NCI-H748 (cell line): ENCODE results near the gene LAG3.

ENCODE experiments used
- DNase-seq: peaks from one replicate; lab custom pipeline; 2025; ENCODE audit not compliant: unreplicated experiment; lab: John Stamatoyannopoulos, UW

LAG3 gene

DNA sequence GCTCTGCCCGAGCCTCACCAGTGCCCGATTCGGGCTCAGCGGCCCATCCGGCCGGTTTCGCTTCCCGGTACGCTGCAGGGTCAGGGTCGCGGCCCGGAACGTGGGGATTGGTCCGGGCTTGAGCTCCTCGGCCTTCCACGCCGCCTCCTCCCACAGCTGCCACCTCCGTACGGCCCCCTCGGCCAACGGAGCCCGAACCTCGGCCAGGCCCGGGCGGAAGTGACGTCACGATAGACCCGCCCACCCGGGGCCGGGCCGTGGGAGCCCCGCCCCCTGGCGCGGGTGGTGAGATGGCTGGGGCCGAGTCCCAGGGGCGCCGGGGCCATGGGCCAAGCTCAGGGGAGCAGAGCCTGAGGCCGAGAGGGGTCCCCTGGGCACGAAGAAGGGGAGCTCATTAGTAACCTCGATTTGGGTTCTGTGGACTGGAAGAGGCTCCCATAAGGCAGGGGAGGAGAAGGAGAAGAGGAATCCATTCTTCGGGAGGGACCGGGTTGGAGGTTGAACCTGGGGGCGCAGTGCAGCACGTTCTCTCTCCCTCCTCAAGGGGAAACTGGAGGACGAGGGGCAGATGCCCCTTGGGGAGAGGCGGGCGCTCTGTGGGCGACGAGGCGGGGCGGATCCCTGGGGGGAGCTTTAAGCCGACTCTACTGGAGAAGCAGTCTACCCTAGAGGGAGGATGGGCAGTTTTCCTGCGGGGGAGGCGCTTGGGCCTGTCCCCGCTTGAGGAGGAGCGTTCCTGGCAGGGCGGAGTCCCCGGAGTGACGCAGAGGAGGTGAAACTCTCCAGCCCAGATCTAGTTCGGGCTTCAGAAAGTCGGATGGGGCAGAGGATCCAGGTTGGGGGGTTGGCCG, 19.2 kb upstream of the LAG3 start, which contains the start of gene MLF2:
MLF2 (minus strand) TSS at position 221 of the 851 bp plus-strand sequence. CDS start 807 bp downstream, outside the sequence.
- DNase-seq = peak; percentile 95

DNA sequence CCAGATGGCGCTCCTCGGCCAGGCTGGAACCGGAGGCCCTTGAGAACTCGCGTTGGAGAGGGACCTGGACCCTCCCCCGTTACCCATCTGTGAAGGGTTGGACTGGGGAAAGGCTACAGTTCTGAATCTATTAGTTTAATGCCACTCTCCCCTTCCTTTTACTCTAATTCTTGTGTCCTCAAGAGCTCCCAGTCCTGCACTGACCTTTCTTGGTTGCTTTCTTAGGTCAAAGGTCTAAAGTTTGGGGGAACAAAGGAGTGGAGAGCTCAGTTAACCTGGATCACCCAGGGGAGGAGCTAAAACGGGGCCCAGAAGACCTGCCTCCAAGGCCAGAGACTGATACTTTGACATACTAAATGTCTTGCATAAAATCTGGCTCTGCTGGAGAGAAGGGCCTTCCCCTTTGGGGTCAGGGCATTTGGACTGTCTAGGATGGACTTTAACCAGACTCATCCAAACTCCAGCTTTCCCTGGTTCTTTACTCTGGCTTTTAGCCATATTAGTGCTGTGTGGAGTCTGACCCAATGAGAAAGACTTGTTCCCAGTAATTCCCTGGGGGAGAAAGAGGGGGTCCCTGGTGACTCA, 18.5 kb upstream of the LAG3 start:
- no peak for DNase-seq

DNA sequence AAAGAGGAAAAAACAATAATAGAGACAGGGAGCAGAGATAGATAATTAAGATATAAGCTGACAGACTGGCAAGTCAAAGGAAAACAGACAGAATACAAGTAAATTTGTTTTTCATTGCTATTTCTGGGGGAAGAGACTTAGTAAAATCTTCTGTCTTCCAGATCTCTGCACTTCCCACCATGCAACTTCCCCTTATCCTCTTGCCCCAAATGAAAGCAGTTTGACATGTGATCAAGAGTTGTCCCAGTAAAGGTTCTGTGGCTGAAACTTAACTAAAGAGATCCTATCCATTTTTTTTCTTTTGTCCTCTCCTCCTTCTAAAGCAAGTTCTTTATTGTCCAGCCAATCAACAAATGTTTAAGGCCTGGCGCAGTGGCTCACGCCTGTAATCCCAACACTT, 17.9 kb upstream of the LAG3 start:
- no peak for DNase-seq

DNA sequence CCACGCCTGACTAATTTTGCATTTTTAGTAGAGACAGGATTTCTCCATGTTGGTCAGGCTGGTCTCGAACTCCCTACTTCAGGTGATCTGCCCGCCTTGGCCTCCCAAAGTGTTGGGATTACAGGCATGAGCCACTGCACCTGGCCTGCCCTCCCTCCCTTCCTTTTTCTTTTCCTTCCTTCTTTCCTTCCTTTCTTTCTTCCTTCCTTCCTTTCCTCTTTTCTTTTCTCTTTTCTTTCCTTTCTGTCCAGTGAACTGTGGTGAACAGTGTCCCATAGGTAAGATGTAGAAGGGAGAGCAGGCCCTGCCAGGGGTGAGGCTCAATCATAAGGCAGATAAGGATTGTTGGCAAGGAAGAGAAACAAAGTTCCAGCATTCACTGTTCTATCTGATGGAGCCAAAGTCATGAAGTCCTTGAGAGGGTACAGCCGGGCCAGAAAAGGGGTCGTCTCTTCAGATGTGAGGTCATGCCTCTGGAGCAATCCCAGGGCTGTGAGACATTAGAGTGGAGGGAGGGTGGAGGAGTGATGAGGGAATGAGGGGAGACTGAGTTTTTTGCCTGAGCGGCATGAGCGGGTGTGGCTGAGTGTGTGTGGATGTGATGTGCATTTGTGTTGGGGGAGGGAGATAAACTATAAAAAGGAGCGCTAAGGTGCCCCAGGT, 15.2 kb upstream of the LAG3 start:
- no peak for DNase-seq

DNA sequence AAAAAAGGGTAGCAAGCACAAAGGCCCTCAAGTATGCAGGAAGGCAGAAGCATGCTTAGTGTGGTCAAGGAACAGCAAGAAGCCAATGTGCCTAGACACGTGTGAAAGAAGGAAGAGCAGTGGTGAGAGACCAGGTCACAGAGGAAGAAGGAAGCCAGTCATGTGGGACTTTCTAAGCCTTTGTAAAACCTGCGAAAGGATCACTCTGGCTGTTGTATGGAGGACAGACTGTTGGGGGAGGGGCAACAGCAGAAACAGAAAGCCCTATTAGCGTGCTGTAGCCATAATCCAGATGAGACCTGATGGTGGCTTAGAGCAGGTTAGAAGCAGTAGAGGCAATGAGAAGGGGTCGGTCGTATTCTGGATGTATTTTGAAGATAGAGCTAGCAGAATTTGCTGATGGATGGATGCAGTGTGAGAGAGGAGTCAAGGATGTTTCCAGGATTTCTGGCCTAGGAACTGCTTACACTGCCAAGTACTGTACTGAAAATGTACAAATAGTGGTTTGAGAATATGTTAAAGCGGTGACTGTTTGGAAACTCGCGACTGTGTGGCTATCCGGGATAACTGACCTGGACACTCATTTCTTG, 13.7 kb upstream of the LAG3 start:
- DNase-seq = no peak

DNA sequence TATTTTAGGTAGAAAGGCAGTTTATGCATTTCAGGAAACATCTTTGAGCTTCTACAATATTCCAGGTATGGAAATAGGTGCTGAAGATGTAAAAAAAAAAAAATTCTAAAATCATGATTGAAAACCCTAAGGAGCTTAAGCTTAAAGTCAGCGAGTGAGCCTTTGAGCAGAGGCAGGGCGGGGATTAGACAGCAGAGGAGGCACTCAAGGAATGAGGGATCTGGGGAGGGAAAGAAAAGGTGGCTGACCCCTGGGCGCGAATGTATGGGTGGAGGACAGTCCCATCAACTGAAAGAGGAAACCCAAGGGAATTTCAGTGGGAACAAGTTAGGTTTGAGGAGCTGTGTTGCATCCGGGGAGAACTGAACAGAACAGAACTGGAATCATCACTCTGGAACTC, 12.6 kb upstream of the LAG3 start:
- DNase-seq = no peak

DNA sequence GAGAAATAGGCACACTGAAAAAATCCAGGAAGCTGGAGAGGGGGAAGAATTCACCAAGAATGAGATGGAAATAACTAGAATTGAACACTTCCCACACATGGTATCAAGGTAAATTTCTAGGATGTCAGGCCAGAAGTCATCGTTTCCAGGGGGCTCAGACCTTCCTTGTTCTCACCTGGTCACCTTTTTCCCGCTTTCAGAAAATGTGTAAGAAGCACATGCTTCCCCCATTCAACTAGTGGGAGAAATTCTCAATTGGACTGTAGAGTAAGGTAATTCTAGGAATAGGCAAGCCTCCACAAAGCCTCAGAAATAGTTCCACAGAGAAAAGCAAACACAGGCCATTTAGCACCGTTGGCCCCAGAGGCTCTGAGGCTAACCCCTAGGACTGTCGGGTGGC, 8.9 kb upstream of the LAG3 start:
- DNase-seq = peak; percentile 38

DNA sequence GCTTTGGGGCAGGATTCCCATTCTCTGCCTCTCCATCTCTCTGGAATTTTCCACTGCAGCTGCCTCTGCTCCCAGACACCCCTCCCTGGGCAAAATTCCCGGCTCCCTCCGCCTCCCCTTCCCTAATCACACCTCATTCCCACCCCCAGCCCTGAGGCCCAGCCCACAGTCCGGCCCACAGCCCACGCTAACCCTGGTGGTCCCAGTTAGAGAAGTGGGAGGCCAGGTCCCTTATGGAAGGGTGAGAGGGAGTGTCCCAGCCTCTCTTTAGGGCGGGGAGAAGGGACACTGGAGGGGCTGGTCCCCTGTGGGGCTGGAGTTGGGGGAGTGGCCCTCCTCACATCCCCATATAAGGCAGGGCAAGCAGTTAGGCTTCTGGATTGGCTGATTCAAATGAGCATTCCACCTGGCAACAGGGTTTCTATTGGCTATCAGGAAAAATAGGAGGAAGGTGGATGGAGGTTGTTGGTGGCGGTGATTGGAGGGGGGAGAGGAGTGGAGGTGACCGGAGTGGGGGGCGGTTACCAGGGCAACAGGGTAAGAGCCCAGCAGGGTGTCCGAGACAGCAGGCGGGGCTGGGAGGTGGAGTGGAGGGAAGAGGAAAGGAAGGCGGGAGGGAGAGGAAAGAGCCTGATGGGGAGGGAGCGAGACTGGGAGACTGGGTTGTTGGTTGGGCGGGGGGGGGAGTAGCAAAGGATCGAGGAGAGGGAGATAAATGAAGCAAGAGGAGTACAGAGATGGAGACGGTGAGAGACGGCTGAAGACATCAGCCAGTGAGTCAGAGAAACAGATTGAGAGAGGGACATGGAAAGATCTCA, 8.1 kb upstream of the LAG3 start:
- peak; percentile 97 for DNase-seq

DNA sequence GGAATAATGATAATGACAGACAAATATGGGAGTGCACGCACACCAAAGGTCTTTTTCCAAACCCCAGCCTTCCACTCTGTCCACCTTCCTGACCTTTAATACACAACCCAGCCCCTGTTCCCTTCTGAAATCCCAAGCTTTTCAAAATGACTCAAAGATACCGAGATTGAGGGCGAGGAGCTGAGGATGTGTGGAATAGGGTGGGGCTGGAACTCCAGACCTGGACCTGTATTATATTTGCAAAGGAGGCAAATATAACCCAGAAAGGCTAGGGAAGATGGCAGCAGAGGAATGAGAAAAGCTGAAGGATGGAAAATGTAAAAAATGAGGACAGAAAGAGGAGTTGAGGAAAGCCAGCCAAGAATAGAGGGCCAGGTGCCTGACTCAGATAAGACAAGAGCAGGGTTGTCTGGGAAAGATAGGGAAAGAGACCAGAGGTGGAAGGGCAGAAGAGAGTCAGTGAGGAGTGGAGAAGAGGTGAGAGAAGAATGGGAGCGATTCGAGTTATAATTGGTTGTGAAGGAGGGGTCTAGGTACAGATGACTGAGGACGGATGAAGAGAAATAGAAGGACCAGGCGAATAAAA, 7.2 kb upstream of the LAG3 start:
- peak; percentile 50 for DNase-seq

DNA sequence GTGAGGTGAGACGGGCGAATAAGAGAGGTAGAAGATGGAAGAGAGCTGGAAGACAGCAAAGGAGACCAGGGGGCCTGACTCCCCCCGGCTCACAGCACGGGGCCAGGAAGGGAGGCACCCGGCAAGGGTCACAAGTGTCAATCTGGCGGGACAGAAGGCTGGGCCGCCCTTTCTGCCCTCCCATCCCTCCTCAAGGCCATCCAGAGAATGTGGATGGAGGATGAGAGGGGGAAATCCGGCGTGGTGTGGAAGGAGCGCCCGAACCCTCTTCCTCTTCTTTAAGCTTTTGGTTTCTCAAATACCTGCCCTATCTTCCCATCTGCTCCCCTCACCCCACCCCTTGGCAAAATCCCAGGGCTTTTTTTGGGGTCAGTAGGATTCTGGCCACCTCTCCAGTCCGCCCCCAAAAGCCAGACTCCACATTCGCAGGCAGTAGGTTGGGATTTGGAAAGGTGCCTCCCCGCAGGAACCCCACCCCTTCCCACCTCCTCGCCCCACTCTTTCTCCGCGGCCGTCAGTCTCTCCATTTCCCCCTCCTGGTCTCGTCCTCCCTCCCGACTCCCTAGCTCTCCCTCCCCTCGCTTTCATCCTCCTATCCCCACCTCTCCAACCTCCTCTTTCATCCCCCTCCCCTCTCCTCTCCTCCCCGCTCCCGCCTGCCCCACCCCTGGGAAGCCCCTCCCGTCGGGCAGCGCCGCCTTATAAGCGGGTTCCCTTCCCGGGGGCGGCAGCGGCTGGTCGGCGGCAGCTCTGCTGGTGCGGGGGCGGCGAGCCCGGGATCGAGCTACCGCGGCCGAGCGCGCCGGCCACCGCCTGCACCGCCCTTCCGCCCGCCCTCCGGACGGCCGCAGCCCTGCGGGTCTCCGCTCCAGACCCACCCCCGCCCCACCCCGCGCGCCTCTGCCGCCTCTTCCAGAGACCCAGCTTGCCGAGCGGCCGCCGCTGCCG, 6.4 kb upstream of the LAG3 start, which contains the start of gene PTMS:
PTMS (plus strand) TSS at position 730 of the 948 bp plus-strand sequence. CDS start 343 bp downstream, outside the sequence.
- peak; percentile 95 for DNase-seq

DNA sequence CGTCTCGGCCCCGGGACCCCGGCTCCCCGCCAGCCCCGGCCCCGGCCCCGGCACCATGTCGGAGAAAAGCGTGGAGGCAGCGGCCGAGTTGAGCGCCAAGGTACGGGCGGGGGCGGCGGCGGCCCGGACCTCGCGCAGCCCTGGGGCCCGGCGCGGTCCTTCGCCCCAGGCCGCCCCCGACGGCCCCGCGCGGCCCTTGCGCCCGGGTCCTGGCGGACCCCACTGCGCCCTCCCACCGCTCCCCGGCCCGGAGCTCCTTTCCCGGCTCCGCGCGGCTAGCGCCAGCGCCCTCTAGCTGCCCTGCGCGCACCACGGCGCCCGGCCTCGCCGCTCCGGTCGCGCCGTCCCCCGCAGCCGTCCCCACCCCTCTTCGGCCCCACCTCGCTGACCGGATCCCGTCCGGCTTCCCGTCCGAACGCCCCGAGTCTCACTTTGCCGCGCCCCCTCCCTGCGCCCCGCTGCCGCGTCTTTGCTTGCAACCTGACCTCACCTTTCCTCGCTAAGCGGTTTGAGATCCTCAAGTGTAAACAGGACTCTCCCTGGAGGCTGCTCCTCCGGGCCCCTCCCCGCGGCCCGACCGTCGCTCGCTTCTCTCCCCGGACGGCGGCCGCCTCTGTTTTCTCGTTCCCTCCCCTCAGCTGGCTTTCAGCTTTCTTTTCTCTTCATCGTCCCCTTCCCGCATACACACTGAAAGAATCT, 5.5 kb upstream of the LAG3 start:
- peak; percentile 64 for DNase-seq

DNA sequence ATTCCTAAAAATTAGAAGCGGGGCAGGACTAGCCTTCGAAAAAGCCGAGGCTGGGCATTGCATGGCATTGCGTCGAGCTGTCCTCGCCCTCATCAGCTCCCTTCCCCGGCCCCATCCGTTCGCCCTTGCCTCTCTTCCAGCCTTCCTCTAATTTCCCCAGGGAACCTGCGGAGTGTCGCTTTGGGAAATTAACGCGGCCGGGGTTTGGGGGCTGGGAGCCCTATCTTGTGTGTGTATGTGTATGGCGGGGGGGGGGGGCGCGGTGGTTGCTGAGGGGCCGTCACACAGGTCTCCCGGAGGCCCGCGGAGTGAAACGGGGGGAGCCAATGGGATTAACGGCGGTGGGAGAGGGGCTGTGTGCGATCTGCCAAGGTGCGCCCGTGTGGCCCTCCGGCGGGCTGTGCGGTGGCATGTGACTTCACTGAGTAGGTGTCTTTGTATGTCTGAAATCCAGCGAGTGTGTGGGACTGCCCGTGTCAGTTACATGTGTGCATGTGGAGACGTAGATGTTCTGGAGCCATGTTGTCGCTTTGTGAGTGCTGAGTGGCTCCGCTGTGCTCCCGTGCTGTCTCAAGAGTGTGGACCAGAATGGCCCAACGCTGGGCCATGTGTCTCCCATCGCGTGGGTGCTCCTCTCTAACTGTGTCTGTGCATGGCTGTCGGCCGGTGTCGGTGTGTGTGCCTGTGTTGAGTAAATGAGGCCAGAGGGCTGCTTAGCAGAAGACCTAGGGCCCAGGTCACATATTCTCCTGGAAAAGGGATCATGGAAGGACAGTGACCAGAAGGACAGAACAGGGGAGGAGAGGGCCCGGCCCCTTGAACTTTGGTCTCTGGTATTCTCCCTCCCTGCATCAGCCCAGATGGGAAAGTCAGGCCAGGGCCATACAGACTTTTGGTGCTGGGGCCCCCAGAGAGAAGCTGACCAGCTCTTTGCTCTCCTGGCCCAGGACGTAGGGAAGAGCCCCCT, 4.7 kb upstream of the LAG3 start:
- peak; percentile 29 for DNase-seq

DNA sequence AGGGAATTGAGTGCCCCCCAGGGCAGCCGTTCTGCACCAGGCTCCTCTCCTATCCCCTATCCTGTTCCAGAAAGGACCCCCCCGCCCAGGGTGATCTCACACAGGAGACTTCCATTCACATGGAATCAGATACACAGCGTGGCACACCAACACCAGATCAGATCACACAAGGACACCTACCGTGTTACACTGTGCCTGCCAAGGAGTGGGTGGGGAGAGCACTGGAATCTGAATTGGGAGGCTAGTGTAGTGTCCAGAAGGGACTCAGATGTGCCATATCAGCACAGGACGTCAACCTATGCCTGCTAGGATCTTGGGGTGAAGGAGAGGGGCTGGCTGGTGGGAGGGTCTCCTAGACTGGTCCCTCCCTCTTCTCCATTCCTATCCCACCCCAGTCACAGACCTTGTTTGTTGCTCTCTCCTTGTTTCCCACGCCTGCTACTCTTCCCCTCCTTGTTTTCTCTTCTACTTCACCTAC, 3.8 kb upstream of the LAG3 start:
- peak; percentile 7 for DNase-seq

DNA sequence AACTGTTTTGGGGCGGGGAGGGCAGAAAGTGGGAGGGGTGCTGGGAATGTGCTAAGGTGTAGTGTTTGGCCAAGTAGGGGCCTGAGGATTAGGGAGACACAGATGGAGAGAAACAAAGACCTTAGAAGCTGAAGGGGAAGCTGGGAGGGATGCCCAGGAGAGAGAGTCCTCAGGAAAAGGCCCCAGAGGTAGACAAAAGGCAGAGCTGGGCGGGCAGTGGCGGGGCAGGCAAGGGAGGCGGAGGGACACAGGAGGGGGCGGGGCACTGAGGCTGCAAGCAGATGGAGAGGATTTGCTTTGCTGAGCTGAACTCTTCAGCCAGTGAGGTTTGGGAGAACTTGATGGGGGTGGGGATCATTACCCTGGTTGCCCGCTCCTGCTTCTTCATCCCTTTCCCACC, 3.3 kb upstream of the LAG3 start:
- peak; percentile 24 for DNase-seq

DNA sequence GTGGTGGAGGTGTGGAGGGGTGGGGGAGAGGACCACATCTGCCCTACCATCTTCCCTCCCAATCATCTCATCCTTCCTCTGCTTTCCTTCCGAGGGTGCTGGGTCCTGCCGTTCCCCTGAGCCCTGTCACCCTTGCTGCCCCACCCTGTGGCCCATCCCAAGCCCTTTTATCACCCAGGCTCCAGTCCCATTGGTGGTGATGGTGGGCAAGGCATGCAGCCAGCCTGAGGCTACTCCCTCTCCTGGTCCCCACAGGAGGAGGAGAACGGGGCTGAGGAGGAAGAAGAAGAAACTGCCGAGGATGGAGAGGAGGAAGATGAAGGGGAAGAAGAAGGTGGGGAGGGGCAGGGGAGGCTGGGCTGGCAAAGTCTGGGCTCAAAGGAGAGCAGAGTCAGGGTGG, 2.7 kb upstream of the LAG3 start:
- DNase-seq = no peak

DNA sequence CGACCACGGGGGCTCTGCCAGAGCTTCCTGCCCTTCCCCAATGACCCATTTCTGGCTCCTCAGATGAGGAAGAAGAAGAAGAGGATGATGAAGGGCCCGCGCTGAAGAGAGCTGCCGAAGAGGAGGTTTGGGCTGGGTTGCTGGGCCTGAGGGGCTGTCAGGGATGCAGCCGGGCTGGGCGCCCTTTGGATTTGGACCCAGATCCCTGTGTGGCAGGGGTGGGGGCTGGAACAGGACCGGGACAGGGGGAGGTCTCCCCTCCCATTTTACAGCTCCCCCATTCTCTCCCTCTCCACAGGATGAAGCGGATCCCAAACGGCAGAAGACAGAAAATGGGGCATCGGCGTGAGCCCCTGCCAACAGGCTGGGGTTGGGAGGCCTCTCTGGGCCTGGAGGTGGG, 2.2 kb upstream of the LAG3 start:
- no peak for DNase-seq

DNA sequence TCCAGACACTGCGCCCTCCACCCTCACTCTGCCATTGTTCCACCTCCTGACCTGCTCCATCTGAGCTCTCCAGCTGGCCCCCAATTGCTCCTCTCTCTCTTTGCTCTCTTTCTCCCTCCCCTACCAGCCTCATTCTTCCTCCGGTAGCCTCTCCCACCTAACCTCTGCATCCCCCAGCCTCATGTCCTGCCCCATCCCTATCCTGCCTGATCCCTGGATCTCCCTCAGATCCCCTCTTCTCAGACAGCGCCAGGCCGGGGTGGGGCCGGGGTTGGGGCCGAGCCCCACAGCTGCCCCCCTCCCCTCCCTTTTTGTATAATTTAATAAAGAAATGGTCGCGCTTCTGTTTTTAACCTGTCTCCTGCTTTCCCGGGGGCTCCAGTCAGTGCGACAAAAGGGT, 1.7 kb upstream of the LAG3 start:
- no peak for DNase-seq
